GM10847 (cell line): ENCODE data around the gene HMOX2.

Experiments used
- POLR2A ChIP-seq: IDR thresholded peaks from 2 replicates; pipeline ENCODE4 v1.6.1; 2011; ENCODE audit not compliant: insufficient read length; ENCODE audit errors: extremely low read depth

Gene HMOX2

GRCh38 chr16:4454623-4455022 lies 21.6 kb upstream of the HMOX2 start:
- TF ChIP-seq POLR2A: no peak

GRCh38 chr16:4455081-4455480 lies 21.1 kb upstream of the HMOX2 start:
- TF ChIP-seq POLR2A: no peak

- TF ChIP-seq POLR2A: no peak
Measured at GRCh38 chr16:4455951-4456350, 20.2 kb upstream of the HMOX2 start.

- TF ChIP-seq POLR2A: no peak
Measured at GRCh38 chr16:4460936-4461249, 15.3 kb upstream of the HMOX2 start.

- TF ChIP-seq POLR2A: no peak
Measured at GRCh38 chr16:4461250-4462085, 14.7 kb upstream of the HMOX2 start.

- TF ChIP-seq POLR2A: no peak
Measured at GRCh38 chr16:4463522-4464163, 12.6 kb upstream of the HMOX2 start.

- no peak for TF ChIP-seq POLR2A
Measured at GRCh38 chr16:4465977-4466779, 10.0 kb upstream of the HMOX2 start.

GRCh38 chr16:4467916-4468315 lies 8.3 kb upstream of the HMOX2 start:
- no peak for TF ChIP-seq POLR2A

- TF ChIP-seq POLR2A: no peak
Measured at GRCh38 chr16:4468972-4469371, 7.2 kb upstream of the HMOX2 start.

- TF ChIP-seq POLR2A: no peak
Measured at GRCh38 chr16:4471869-4472268, 4.3 kb upstream of the HMOX2 start.

- TF ChIP-seq POLR2A: no peak
Measured at GRCh38 chr16:4472880-4473279, 3.3 kb upstream of the HMOX2 start.

GRCh38 chr16:4474192-4474961 lies 1.8 kb upstream of the HMOX2 start, which contains the start of gene NMRAL1:
Gene NMRAL1, minus strand, starts transcription at chr16:4474625. Its CDS starts 493 bp downstream, at chr16:4474132.
- TF ChIP-seq POLR2A: peak; percentile 78

- no peak for TF ChIP-seq POLR2A
Measured at GRCh38 chr16:4477966-4478365, 1.8 kb downstream of the HMOX2 start.

GRCh38 chr16:4481526-4481925 lies 5.3 kb downstream of the HMOX2 start:
- TF ChIP-seq POLR2A: no peak

GRCh38 chr16:4481963-4482362 lies 5.8 kb downstream of the HMOX2 start:
- TF ChIP-seq POLR2A: no peak

- TF ChIP-seq POLR2A: no peak
Measured at GRCh38 chr16:4486126-4486893, 10.1 kb downstream of the HMOX2 start.
